AG04449 (cell line): Measurements from ENCODE around the gene BACH2.

Source experiments
- CTCF ChIA-PET: fragments of 350-600 bp; formaldehyde crosslinking; extraction: SDS; loops from one replicate; lab custom pipeline; 2021; ENCODE audit warnings: antibody characterized with exemption; lab: Yijun Ruan, JAX
- POLR2A ChIA-PET: fragments of 400-600, 350-600 bp; formaldehyde crosslinking; extraction: SDS; loops from one replicate; lab custom pipeline; 2020; ENCODE audit warnings: antibody characterized with exemption, inconsistent platforms; lab: Yijun Ruan, JAX
- DNase-seq: peaks from one replicate; pipeline ENCODE4 v3.0.0-alpha.2; 2010; ENCODE audit warnings: low read depth, low spot score
- H3K4me3 ChIP-seq: 2 replicates; pipeline ENCODE4 v1.5.1; 2011; ENCODE audit warnings: low read depth, mild to moderate bottlenecking, control low read depth, low read length
- CTCF ChIP-seq: IDR thresholded peaks from one replicate; pipeline ENCODE4 v1.5.1; 2011; ENCODE audit warnings: mild to moderate bottlenecking, moderate library complexity, low read length, control low read depth, inconsistent platforms; ENCODE audit not compliant: insufficient read depth; ENCODE audit errors: missing control alignments

Gene BACH2

DNA sequence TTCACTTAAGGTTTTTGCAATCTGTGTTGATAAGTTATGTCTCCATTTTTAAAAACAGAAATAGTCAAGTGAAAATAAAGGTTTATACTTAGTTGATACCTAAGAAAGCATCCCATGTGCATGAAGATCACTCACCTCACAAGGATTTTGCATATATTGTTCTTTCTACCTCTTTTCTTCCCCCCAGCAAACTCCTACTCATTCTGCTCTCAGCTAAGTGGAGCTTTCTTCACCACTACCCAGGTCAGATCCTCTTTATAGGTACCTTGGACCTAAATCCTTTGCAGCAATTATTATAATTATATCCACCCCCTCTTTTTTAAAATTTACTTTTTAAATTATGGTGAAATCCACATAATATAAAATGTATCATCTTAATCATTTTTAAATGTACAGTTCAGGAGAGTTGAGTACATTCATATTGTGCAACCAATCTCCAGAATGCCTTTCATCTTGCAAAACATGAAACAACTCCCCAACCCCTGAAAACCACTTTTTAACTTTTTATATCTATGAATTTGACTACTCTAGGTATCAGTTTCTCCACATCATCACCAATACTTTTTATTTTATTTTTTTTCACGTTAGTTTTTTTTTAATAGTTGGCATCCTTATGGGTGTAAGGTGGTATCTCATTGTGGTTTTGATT lies 9.3 kb upstream of the BACH2 start:
- no peak for DNase-seq
- CTCF ChIA-PET: interaction anchor here (1.4 to 1.5 kb wide), 2 partner anchors 10 kb away, joined by 4 read pairs; no protein-coding TSS in a partner anchor
- H3K4me3 ChIP-seq: no peak overlapping the region
- POLR2A ChIA-PET: no interaction called here
- no peak for TF ChIP-seq CTCF

GRCh38 chr6:90304308-90304707 lies 7.7 kb upstream of the BACH2 start:
- CTCF ChIA-PET: interaction anchor here (1.3 to 2.1 kb wide), 2 partner anchors 89 to 364 kb away, joined by 6 to 12 read pairs; no protein-coding TSS in a partner anchor
- DNase-seq: no peak
- POLR2A ChIA-PET: interaction anchor here (0.6 kb wide), 1 partner anchor 57 kb away, joined by 3 read pairs; no protein-coding TSS in a partner anchor
- H3K4me3 ChIP-seq: no peak overlapping the region
- TF ChIP-seq CTCF: no peak

DNA sequence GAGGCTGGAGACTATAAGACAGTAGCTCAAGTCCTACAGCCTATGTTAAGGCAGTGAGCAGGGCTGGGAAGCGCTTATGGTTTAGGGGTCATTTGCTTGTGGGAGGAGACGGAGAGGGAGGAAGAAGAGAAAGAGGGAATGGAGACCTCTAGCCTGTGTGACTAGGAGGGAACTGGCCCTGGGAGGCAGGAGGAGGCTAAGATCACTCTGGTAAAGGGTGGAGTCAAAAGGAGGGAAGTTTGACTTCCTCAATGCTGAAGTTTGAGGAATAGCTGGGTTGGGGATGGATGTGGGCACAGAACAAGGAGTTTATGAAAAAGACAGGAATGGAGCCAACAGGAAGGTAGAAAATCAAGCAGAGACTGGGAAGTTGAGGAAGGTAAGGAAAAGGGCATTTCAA lies 6.4 kb upstream of the BACH2 start:
- no peak for DNase-seq
- no peak for TF ChIP-seq CTCF
- no peak overlapping the region for H3K4me3 ChIP-seq
- CTCF ChIA-PET: interaction anchor here (1.0 to 2.1 kb wide), 3 partner anchors 90 to 363 kb away, joined by 3 to 12 read pairs (median 6); no protein-coding TSS in a partner anchor
- POLR2A ChIA-PET: no interaction called here

- no peak for DNase-seq
- TF ChIP-seq CTCF: peak; percentile 21
- ChIA-PET POLR2A (no interaction called here), CTCF (interaction anchor here (1.0 kb wide), 1 partner anchor 178 kb away, joined by 3 read pairs; no protein-coding TSS in a partner anchor)
- H3K4me3 ChIP-seq: no peak overlapping the region
Measured at GRCh38 chr6:90302320-90302719, 5.7 kb upstream of the BACH2 start.

GRCh38 chr6:90301816-90302215 lies 5.2 kb upstream of the BACH2 start:
- H3K4me3 ChIP-seq: no peak overlapping the region
- ChIA-PET CTCF (no interaction called here), POLR2A (no interaction called here)
- no peak for TF ChIP-seq CTCF
- no peak for DNase-seq

GRCh38 chr6:90298459-90299053 lies 1.9 kb upstream of the BACH2 start:
- ChIA-PET CTCF (interaction anchor here (1.4 to 1.6 kb wide), 4 partner anchors 12 to 360 kb away, joined by 3 read pairs; no protein-coding TSS in a partner anchor), POLR2A (no interaction called here)
- no peak for TF ChIP-seq CTCF
- no peak overlapping the region for H3K4me3 ChIP-seq
- no peak for DNase-seq
